Stomach (tissue), 19 donors: ENCODE results near the gene HSPA13. TPM values are rescaled to one million over a fixed set of nuclear protein-coding genes. Genes with fewer than 3 reads are reported as not detected.

Source experiments
- DNase-seq, 2 donors: peaks; one replicate each; pipeline versions ENCODE4 v3.0.0 to v3.0.0-alpha.2; 2013 to 2019
- H3K27ac ChIP-seq, 5 donors: fragments of 200-600 bp in 4 of 5; sonication (generic) in 4 of 5; one replicate each; pipeline ENCODE4 v1.5.1; 2013 to 2019; ENCODE audit warnings: mild to moderate bottlenecking in 1 of 5, moderate library complexity in 1 of 5
- H3K27me3 ChIP-seq, 3 donors: fragments of 200-600 bp; sonication (generic); one replicate each; pipeline ENCODE4 v1.5.1; 2017 to 2019; ENCODE audit warnings: mixed run types in 1 of 3
- H3K36me3 ChIP-seq, 4 donors: fragments of 200-600 bp; sonication (generic); 1 replicate in 3 of 4; 2 replicates in 1 of 4; pipeline ENCODE4 v1.5.1; 2016 to 2019
- H3K4me1 ChIP-seq, 4 donors: fragments of 200-600 bp; sonication (generic); one replicate each; pipeline ENCODE4 v1.5.1; 2016 to 2019
- H3K4me3 ChIP-seq, 4 donors: fragments of 200-600 bp; sonication (generic) in 3 of 4; one replicate each; pipeline ENCODE4 v1.5.1; 2016 to 2019; ENCODE audit warnings: mild to moderate bottlenecking in 1 of 4
- H3K9me3 ChIP-seq, 4 donors: fragments of 200-600 bp; sonication (generic); one replicate each; pipeline ENCODE4 v1.5.1; 2016 to 2019
- CTCF ChIP-seq, 7 experiments: fragments of 450-650 bp in 4 of 7; fragments of 200-600 bp in 3 of 7; sonication (generic) in 3 of 7; IDR thresholded peaks; one replicate each; pipeline ENCODE4 v1.5.1; 2016 to 2019; ENCODE audit warnings: antibody characterized with exemption in 7 of 7, control low read depth in 2 of 7, mild to moderate bottlenecking in 1 of 7
- EP300 ChIP-seq: sonication (generic); formaldehyde crosslinking; IDR thresholded peaks from one replicate; pipeline ENCODE4 v1.6.1; 2017; ENCODE audit warnings: antibody characterized with exemption
- POLR2A ChIP-seq, 4 donors: fragments of 450-650 bp; IDR thresholded peaks; one replicate each; pipeline ENCODE4 v1.6.1; 2016; ENCODE audit warnings: antibody characterized with exemption in 4 of 4, control low read depth in 2 of 4, mild to moderate bottlenecking in 1 of 4, moderate library complexity in 1 of 4
- POLR2AphosphoS5 ChIP-seq, 3 donors: sonication (generic); formaldehyde crosslinking; IDR thresholded peaks; one replicate each; pipeline ENCODE4 v1.6.1; 2016; ENCODE audit warnings: antibody characterized with exemption in 3 of 3
- WGBS, 5 donors: extraction: QIAGEN DNeasy Blood & Tissue Kit in 3 of 5; methylation state at CpG; one replicate each; pipeline versions ENCODE4 v1.1.5 to v1.1.7; 2013 to 2018; 5-methylcytosine and 5-hydroxymethylcytosine counted together
- intact Hi-C: fragments of 100-400 bp; cut with DNase I; formaldehyde crosslinking; loops from one replicate; pipeline ENCODE4 v1.15.1; 2023; ENCODE audit warnings: low total_unique reads
- long read RNA-seq, 10 donors: transcript quantifications; one replicate each; lab custom pipeline, GENCODE V29; 2026
- polyA plus RNA-seq, 3 donors: library from polyadenylated mRNA; stranded (reverse); fragments of 200-250 nt; gene quantifications; one replicate each; pipeline ENCODE4 v1.2.3, GENCODE V29; 2013
- total RNA-seq, 5 donors: library from RNA; depleted of rRNA; stranded (reverse); fragments of >200 nt; gene quantifications; one replicate each; pipeline versions ENCODE4 v1.1.0 to v1.2.3, GENCODE V29; 2014 to 2016
- donor health status: healthy with polysubstance abuse.
- donor health status: Bipolar disorder and iron deficiency.
- donor health status: healthy.

The HSPA13 gene
- 10 to 100 TPM in 3 of 5 donors, 1 to 10 TPM in 1, under 1 TPM in 1; 0.58 to 47.7 (median 10.7) TPM for total RNA-seq
- 1 to 10 TPM; 2.9 to 5.6 (median 4.7) TPM for polyA plus RNA-seq
- long read RNA-seq, donor 1, partial matches to known transcripts = 0 of 3 reads
- long read RNA-seq, donor 1, other reads (novel, unspliced or antisense) = 0 of 3 reads
- long read RNA-seq, donor 2, partial matches to known transcripts = 0 of 4 reads
- long read RNA-seq, donor 2, other reads (novel, unspliced or antisense) = 0 of 4 reads
- long read RNA-seq, donor 3 = 0 reads
- long read RNA-seq, donor 4, partial matches to known transcripts = 0 of 3 reads
- long read RNA-seq, donor 4, other reads (novel, unspliced or antisense) = 0 of 3 reads
- long read RNA-seq, donor 5, transcript HSPA13-201 (5 exons, 3,986 nt) = major isoform, 5 of 5 reads
- long read RNA-seq, donor 5, partial matches to known transcripts = 0 of 5 reads
- long read RNA-seq, donor 5, other reads (novel, unspliced or antisense) = 0 of 5 reads
- long read RNA-seq, donor 6, transcript HSPA13-201 (5 exons, 3,986 nt) = major isoform, 12 of 12 reads
- long read RNA-seq, donor 6, partial matches to known transcripts = 0 of 12 reads
- long read RNA-seq, donor 6, other reads (novel, unspliced or antisense) = 0 of 12 reads
- long read RNA-seq, donor 7, transcript HSPA13-201 (5 exons, 3,986 nt) = major isoform, 6 of 6 reads
- long read RNA-seq, donor 7, partial matches to known transcripts = 0 of 6 reads
- long read RNA-seq, donor 7, other reads (novel, unspliced or antisense) = 0 of 6 reads
- long read RNA-seq, donor 8 = 0 reads
- long read RNA-seq, donor 9, partial matches to known transcripts = 0 of 4 reads
- long read RNA-seq, donor 9, other reads (novel, unspliced or antisense) = 0 of 4 reads
- long read RNA-seq, donor 10 = 0 reads

GRCh38 chr21:14382835-14383595 is at the start of gene HSPA13:
Gene HSPA13, minus strand, starts transcription at chr21:14383146. Its CDS starts 27 bp downstream, at chr21:14383119.
- WGBS, 5 donors = 0 to 1% (median 0%) methylated on average over 21 to 46 of the region's 46 CpGs
- peak; percentile 99 to 100 for DNase-seq
- Histone ChIP-seq H3K27me3 (no peaks in the 10 kb centered on the region), H3K36me3 (peaks cover 2 to 10% (median 8%) of the 10 kb centered on the region in 4 donors), H3K4me3 (peak within 1 kb of the TSS; percentile 75 to 95 (median 86)), H3K9me3 (no peaks in the 10 kb centered on the region), H3K27ac (peak within 1 kb of the TSS; percentile 84 to 96 (median 93)), H3K4me1 (peaks cover 26 to 45% (median 36%) of the 10 kb centered on the region in 4 donors)
- intact Hi-C loops = no loop called here
- TF ChIP-seq POLR2AphosphoS5 (IDR thresholded peaks at IDR 0.05) (peak; percentile 72 to 91 (median 80)), POLR2A (IDR thresholded peaks at IDR 0.05) (peak in 2 of 4 donors; percentile 66 to 71), EP300 (no peak)

- H3K36me3 ChIP-seq = no peaks in the 10 kb centered on the region
- no peak for DNase-seq
- 84 to 94% (median 89%) methylated on average over 2 of the region's 2 CpGs for WGBS, 5 donors
- H3K9me3 ChIP-seq = peaks cover 4 to 54% (median 46%) of the 10 kb centered on the region in 4 donors
- no peaks in the 10 kb centered on the region for H3K27me3 ChIP-seq
- no peaks in the 10 kb centered on the region for H3K4me1 ChIP-seq
- intact Hi-C loops = no loop called here
- H3K4me3 ChIP-seq = no peak overlapping the region
- TF ChIP-seq EP300 = no peak
- TF ChIP-seq CTCF (IDR thresholded peaks at IDR 0.05) = no peak
- no peak for TF ChIP-seq POLR2A (IDR thresholded peaks at IDR 0.05)
- TF ChIP-seq POLR2AphosphoS5 (IDR thresholded peaks at IDR 0.05) = no peak
- no peak overlapping the region for H3K27ac ChIP-seq
Measured at GRCh38 chr21:14418920-14419319, 36.0 kb upstream of the HSPA13 start.

GRCh38 chr21:14414932-14415508 is 32.1 kb upstream of the HSPA13 start:
- Histone ChIP-seq H3K27ac (no peak overlapping the region), H3K4me3 (no peak overlapping the region), H3K27me3 (no peaks in the 10 kb centered on the region), H3K36me3 (no peaks in the 10 kb centered on the region), H3K9me3 (peaks cover 0 to 36% (median 30%) of the 10 kb centered on the region in 4 donors), H3K4me1 (no peaks in the 10 kb centered on the region)
- DNase-seq = no peak
- TF ChIP-seq EP300 = no peak
- no peak for TF ChIP-seq POLR2AphosphoS5 (IDR thresholded peaks at IDR 0.05)
- no peak for TF ChIP-seq CTCF (IDR thresholded peaks at IDR 0.05)
- no peak for TF ChIP-seq POLR2A (IDR thresholded peaks at IDR 0.05)
- intact Hi-C loops = no loop called here
- 67 to 92% (median 90%) methylated on average over 2 of the region's 2 CpGs for whole genome bisulfite sequencing, 5 donors

- DNase-seq = no peak
- Histone ChIP-seq H3K36me3 (no peaks in the 10 kb centered on the region), H3K27me3 (no peaks in the 10 kb centered on the region), H3K4me3 (no peak overlapping the region), H3K27ac (no peak overlapping the region), H3K4me1 (no peaks in the 10 kb centered on the region), H3K9me3 (no peaks in the 10 kb centered on the region)
- WGBS, 5 donors = 18 to 31% (median 28%) methylated on average over 2 of the region's 2 CpGs
- TF ChIP-seq POLR2AphosphoS5 (IDR thresholded peaks at IDR 0.05) (no peak), POLR2A (IDR thresholded peaks at IDR 0.05) (no peak), EP300 (no peak), CTCF (IDR thresholded peaks at IDR 0.05) (no peak)
- intact Hi-C loops = no loop called here
Measured at GRCh38 chr21:14405962-14406361, 23.0 kb upstream of the HSPA13 start.
